Measurements from ENCODE around the gene PSMD13.
"Not testable (repeated sequence)": the region's sequence is repeated elsewhere in the genome, so short reads cannot be mapped to it uniquely, and the experiment has no call there.

Gene PSMD13

DNA sequence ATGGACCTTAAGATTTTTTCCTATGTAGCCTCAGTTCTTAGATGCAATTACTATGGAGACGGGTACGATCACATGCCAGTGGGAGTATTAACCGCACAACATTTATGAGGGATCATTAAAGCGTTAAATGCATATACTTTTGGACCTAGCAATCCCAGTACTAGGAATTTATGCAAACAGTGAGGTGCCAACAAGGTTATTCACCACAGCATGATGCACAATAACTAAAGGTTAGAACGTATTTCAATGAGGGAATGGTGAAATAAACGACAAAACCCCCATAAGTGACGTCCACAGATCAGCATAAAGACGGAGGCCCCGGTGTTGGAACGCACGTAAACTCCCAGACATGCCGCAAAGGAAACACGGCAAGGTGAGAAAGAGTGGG, 1.2 kb upstream of the PSMD13 start:
- no peak for TF ChIP-seq CTCF (IDR thresholded peaks at IDR 0.05; ENCODE audit: low read depth, low read length, missing control alignments)
- Histone ChIP-seq H3K4me3 (ENCODE audit: low read depth, low read length) (peak overlapping the region; percentile 89), H3K27ac (peak overlapping the region; percentile 55), H3K36me3 (replicated peaks) (no peaks in the 10 kb centered on the region), H3K27me3 (replicated peaks) (no peaks in the 10 kb centered on the region)
- no peak for DNase-seq
- in situ Hi-C loops (cut with HindIII; ENCODE audit: low pct_ligation_motif_present, low sequenced_read_pairs): no loop called here

DNA sequence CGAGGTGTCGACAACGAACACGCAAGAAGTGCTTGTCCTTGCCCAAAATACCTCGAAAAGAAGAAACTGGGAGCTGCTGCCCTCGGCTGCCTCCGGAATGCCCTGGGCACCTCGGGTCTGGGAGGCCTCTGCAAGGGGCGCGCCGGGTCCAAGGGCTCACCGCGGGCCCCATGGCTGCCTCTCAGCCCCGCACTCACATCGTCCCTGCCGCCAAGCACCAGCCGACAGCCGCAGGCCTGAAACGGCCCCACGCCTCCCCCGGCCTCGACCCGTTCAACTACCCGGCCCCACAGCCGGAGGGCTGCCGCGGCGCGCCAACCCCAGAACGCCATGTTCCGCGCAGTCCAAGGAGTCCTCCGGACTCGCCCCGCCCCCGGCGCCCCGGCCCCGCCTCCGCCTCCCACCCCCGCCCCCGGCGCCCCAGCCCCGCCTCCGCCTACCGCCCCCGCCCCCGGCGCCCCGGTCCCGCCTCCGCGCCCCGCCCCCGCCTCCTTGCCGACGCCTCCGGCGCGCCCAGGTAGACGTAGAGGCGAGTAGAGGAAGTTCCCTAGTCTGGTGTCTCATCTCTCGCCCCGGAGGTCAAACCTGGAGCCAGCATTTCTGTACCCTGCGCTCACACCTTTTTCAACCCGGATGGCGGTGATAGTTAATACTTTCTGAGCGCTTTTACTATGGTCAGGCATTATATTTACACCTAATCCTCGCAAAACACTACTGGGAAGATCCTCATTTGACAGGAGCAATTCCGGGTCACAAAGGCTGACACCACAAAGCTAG, 591 bp upstream of the PSMD13 start, which contains the start of gene SIRT3:
Gene SIRT3 (minus strand): TSS at position 346 of the 777 bp plus-strand sequence. CDS start 14 bp downstream, at position 332.
- in situ Hi-C loops (cut with HindIII; ENCODE audit: low pct_ligation_motif_present, low sequenced_read_pairs): no loop called here

DNA sequence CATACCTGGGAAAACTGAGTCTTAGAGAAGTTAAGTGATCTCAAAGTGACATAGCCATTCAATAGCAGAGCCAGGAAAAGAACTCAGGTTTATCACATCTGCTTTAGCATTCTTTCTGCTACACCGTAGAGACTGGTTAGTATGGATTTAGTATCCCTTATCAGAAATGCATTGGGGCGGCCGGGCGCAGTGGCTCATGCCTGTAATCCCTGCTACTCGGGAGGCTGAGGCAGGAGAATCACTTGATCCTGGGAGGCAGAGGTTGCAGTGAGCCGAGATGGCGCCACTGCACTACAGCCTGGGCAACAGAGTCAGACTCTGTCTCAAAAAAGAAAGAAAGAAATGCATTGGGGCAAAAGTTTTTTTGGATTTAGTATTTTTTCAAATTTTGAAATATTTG, 1.6 kb downstream of the PSMD13 start:
- H3K27ac ChIP-seq; DNase-seq; in situ Hi-C loops (cut with HindIII; ENCODE audit: low pct_ligation_motif_present, low sequenced_read_pairs); H3K4me3 ChIP-seq (ENCODE audit: low read depth, low read length); H3K27me3 ChIP-seq (replicated peaks): not testable (repeated sequence)
- peaks cover 13% of the 10 kb centered on the region for H3K36me3 ChIP-seq (replicated peaks)

More for the DNA sequence above, 591 bp upstream of the PSMD13 start, which contains the start of gene SIRT3:
- H3K36me3 ChIP-seq (replicated peaks): peaks cover 5% of the 10 kb centered on the region
- peak; percentile 6 for TF ChIP-seq CTCF (IDR thresholded peaks at IDR 0.05; ENCODE audit: low read depth, low read length, missing control alignments)
- peak within 1 kb of the TSS; percentile 82 for H3K27ac ChIP-seq
- DNase-seq: peak; percentile 60
- peak within 1 kb of the TSS; percentile 93 for H3K4me3 ChIP-seq (ENCODE audit: low read depth, low read length)
- H3K27me3 ChIP-seq (replicated peaks): no peaks in the 10 kb centered on the region

GRCh38 chr11:240315-240714, 3.5 kb downstream of the PSMD13 start:
- DNase-seq: no peak
- Histone ChIP-seq H3K36me3 (replicated peaks) (peaks cover 23% of the 10 kb centered on the region), H3K27me3 (replicated peaks) (no peaks in the 10 kb centered on the region), H3K4me3 (ENCODE audit: low read depth, low read length) (no peak overlapping the region), H3K27ac (no peak overlapping the region)
- in situ Hi-C loops (cut with HindIII; ENCODE audit: low pct_ligation_motif_present, low sequenced_read_pairs): no loop called here
- no peak for TF ChIP-seq CTCF (IDR thresholded peaks at IDR 0.05; ENCODE audit: low read depth, low read length, missing control alignments)

DNA sequence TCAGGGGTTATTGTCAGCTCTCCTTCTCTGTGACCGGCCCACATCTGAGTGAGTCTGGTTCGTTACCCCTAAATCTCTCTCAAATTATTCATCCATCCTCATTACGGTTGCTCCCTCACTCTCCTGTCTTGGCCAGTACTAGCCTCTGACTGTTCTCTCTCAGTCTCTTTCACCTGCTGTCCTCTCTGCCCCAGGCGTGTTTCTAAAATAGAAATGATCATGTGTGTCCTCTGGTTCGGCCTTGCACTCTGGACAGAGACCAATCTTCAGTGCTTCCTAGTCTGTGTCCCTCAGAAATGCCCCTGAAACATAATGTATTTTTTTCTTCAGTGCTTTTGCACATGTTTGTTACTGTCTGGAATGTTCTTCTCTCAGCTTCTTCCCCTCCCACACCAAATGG, 4.9 kb downstream of the PSMD13 start:
- no peak for TF ChIP-seq CTCF (IDR thresholded peaks at IDR 0.05; ENCODE audit: low read depth, low read length, missing control alignments)
- Histone ChIP-seq H3K4me3 (ENCODE audit: low read depth, low read length) (no peak overlapping the region), H3K27me3 (replicated peaks) (no peaks in the 10 kb centered on the region), H3K36me3 (replicated peaks) (peaks cover 32% of the 10 kb centered on the region), H3K27ac (no peak overlapping the region)
- no peak for DNase-seq
- in situ Hi-C loops (cut with HindIII; ENCODE audit: low pct_ligation_motif_present, low sequenced_read_pairs): no loop called here

DNA sequence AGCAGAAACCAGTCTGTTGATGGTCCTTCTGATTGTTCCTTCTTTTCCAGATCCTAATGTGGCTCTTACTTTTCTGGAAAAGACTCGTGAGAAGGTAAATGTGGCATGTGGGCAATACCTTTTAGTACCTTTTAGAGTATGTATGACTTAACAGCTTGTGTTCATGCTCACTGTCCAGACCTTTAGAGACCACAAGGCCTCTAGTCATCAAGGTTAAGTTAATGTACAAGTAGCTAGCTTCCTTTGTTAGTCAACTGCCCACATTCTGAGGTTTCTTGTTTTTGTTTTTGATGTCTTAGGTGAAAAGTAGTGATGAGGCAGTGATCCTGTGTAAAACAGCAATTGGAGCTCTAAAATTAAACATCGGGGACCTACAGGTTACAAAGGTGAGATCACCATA, 7.6 kb downstream of the PSMD13 start:
- in situ Hi-C loops (cut with HindIII; ENCODE audit: low pct_ligation_motif_present, low sequenced_read_pairs): no loop called here
- peaks cover 45% of the 10 kb centered on the region for H3K36me3 ChIP-seq (replicated peaks)
- no peaks in the 10 kb centered on the region for H3K27me3 ChIP-seq (replicated peaks)
- H3K4me3 ChIP-seq (ENCODE audit: low read depth, low read length): no peak overlapping the region
- DNase-seq: no peak
- no peak for TF ChIP-seq CTCF (IDR thresholded peaks at IDR 0.05; ENCODE audit: low read depth, low read length, missing control alignments)
- no peak overlapping the region for H3K27ac ChIP-seq

Measured in brain microvascular endothelial cell (primary cell).